Lower leg skin (tissue), 4 donors: ENCODE results near the gene KYAT1. TPM values are rescaled to one million over a fixed set of nuclear protein-coding genes. Genes with fewer than 3 reads are reported as not detected.

Source experiments
- DNase-seq, 2 donors: peaks; one replicate each; pipeline ENCODE4 v3.0.0-alpha.2; 2019; ENCODE audit warnings: low spot score in 2 of 2
- H3K4me3 ChIP-seq: fragments of 200-600 bp; sonication (generic); 2 replicates; pipeline ENCODE4 v1.5.1; 2017; ENCODE audit warnings: mild to moderate bottlenecking, low read depth; ENCODE audit not compliant: poor library complexity, severe bottlenecking
- CTCF ChIP-seq, 3 donors: fragments of 450-650 bp; IDR thresholded peaks; one replicate each; pipeline ENCODE4 v1.5.1; 2016; ENCODE audit warnings: antibody characterized with exemption in 3 of 3, mild to moderate bottlenecking in 3 of 3, moderate library complexity in 2 of 3
- POLR2A ChIP-seq, 2 donors: fragments of 450-650 bp; IDR thresholded peaks; one replicate each; pipeline ENCODE4 v1.6.1; 2016 to 2017; ENCODE audit warnings: antibody characterized with exemption in 2 of 2, mild to moderate bottlenecking in 1 of 2, moderate library complexity in 1 of 2
- WGBS, 2 donors: methylation state at CpG; one replicate each; pipeline ENCODE4 v1.1.5; 2018; 5-methylcytosine and 5-hydroxymethylcytosine counted together
- intact Hi-C: fragments of 100-400 bp; cut with DNase I; formaldehyde crosslinking; loops from one replicate; pipeline ENCODE4 v1.15.0; 2023; ENCODE audit warnings: low total_unique reads
- total RNA-seq, 4 donors: library from RNA; depleted of rRNA; stranded (reverse); fragments of >200 nt; gene quantifications; one replicate each; pipeline ENCODE4 v1.1.0, GENCODE V29; 2016

Gene KYAT1
- total RNA-seq, 4 donors from 2014 or later = 8.2 to 19.4 (median 10.9) TPM

GRCh38 chr9:128901379-128901778 lies 19.6 kb upstream of the KYAT1 start:
- no peak overlapping the region for H3K4me3 ChIP-seq
- intact Hi-C loops = no loop called here
- TF ChIP-seq CTCF (IDR thresholded peaks at IDR 0.05) (no peak), POLR2A (IDR thresholded peaks at IDR 0.05) (no peak)
- 75 to 77% methylated on average over 7 of the region's 7 CpGs for WGBS, 2 donors
- no peak for DNase-seq

- TF ChIP-seq POLR2A (IDR thresholded peaks at IDR 0.05) (no peak), CTCF (IDR thresholded peaks at IDR 0.05) (no peak)
- intact Hi-C loops = no loop called here
- 30 to 53% methylated on average over 8 of the region's 8 CpGs for WGBS, 2 donors
Measured at GRCh38 chr9:128899566-128900322, 18.0 kb upstream of the KYAT1 start.

GRCh38 chr9:128898845-128899565 lies 17.3 kb upstream of the KYAT1 start:
- no peak for DNase-seq
- TF ChIP-seq CTCF (IDR thresholded peaks at IDR 0.05) (no peak), POLR2A (IDR thresholded peaks at IDR 0.05) (no peak)
- intact Hi-C loops = no loop called here
- WGBS, 2 donors = 76 to 82% methylated on average over 17 to 18 of the region's 18 CpGs
- H3K4me3 ChIP-seq = no peak overlapping the region

More at GRCh38 chr9:128899566-128900322, 18.0 kb upstream of the KYAT1 start:
- no peak overlapping the region for H3K4me3 ChIP-seq
- DNase-seq = no peak

GRCh38 chr9:128898382-128898781 lies 16.6 kb upstream of the KYAT1 start:
- intact Hi-C loops = no loop called here
- WGBS, 2 donors = 59 to 63% methylated on average over 5 of the region's 5 CpGs
- no peak for TF ChIP-seq POLR2A (IDR thresholded peaks at IDR 0.05)
- TF ChIP-seq CTCF (IDR thresholded peaks at IDR 0.05) = no peak
- DNase-seq = no peak
- no peak overlapping the region for H3K4me3 ChIP-seq

GRCh38 chr9:128895556-128895955 lies 13.8 kb upstream of the KYAT1 start:
- DNase-seq = no peak
- intact Hi-C loops = no loop called here

More at GRCh38 chr9:128895556-128895955, 13.8 kb upstream of the KYAT1 start:
- WGBS, 2 donors = 30 to 36% methylated on average over 4 of the region's 4 CpGs
- H3K4me3 ChIP-seq = no peak overlapping the region
- no peak for TF ChIP-seq POLR2A (IDR thresholded peaks at IDR 0.05)
- TF ChIP-seq CTCF (IDR thresholded peaks at IDR 0.05) = no peak
